DOHH2 (cell line): ENCODE measurements around the gene NLGN1.
"Not testable (repeated sequence)": the region's sequence is repeated elsewhere in the genome, so short reads cannot be mapped to it uniquely, and the experiment has no call there.

ENCODE experiments used
- EZH2phosphoT487 ChIP-seq: fragments of 200-600 bp; sonication (generic); IDR thresholded peaks from 2 replicates; pipeline ENCODE4 v1.6.1; 2017; ENCODE audit warnings: borderline replicate concordance, mild to moderate bottlenecking, antibody characterized with exemption, low read length, moderate library complexity, mixed read lengths
- TF ChIP-seq, protein P1 (sequence below): fragments of 200-600 bp; sonication (generic); IDR thresholded peaks from one replicate; pipeline ENCODE4 v1.5.1; 2014; ENCODE audit warnings: antibody characterized with exemption, mild to moderate bottlenecking, low read depth, low read length; ENCODE audit not compliant: poor library complexity, severe bottlenecking

DNA sequence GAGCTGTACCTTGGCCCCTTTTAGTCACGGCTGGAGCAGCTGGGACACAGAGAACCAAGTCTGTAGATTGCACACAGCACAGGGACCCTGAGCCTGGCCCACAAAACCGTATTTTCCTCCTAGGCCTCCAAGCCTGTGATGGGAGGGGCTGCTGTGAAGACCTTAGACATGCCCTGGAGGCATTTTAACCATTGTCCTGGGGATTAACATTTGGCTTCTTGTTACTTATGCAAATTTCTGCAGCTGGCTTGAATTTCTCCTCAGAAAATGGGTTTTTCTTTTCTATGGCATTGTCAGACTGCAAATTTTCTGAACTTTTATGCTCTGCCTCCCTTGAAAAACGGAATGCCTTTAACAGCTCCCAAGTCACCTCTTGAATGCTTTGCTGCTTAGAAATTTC is 197.3 kb downstream of the NLGN1 start:
- TF ChIP-seq, protein P1, sequence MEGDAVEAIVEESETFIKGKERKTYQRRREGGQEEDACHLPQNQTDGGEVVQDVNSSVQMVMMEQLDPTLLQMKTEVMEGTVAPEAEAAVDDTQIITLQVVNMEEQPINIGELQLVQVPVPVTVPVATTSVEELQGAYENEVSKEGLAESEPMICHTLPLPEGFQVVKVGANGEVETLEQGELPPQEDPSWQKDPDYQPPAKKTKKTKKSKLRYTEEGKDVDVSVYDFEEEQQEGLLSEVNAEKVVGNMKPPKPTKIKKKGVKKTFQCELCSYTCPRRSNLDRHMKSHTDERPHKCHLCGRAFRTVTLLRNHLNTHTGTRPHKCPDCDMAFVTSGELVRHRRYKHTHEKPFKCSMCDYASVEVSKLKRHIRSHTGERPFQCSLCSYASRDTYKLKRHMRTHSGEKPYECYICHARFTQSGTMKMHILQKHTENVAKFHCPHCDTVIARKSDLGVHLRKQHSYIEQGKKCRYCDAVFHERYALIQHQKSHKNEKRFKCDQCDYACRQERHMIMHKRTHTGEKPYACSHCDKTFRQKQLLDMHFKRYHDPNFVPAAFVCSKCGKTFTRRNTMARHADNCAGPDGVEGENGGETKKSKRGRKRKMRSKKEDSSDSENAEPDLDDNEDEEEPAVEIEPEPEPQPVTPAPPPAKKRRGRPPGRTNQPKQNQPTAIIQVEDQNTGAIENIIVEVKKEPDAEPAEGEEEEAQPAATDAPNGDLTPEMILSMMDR = not testable (repeated sequence)
- TF ChIP-seq EZH2phosphoT487 = not testable (repeated sequence)
